K562 (cell line): ENCODE measurements around the gene CAPN2. TPM values are rescaled to one million over a fixed set of nuclear protein-coding genes. Genes with fewer than 3 reads are reported as not detected.

Experiments
- ATAC-seq: fragments of 200-7000 bp; cut with Tn5 transposase; 3 replicates; pipeline ENCODE4 v1.9.1; 2020; ENCODE audit warnings: moderate library complexity
- BruUV-seq: library from RNA; stranded (reverse); fragments of 400-500 nt; replicated peaks from 2 replicates; lab custom pipeline; 2021; lab: Mats Ljungman, UMichigan
- CTCF ChIA-PET: fragments of 300-600 bp; formaldehyde crosslinking; extraction: SDS; loops from one replicate; lab custom pipeline; 2021; ENCODE audit warnings: low intra/inter-chr PET ratio; lab: Yijun Ruan, JAX
- POLR2A ChIA-PET: fragments of 300-600, 350-650 bp; sonication (Branson Sonifier 250); formaldehyde crosslinking; extraction: SDS; loops from one replicate; lab custom pipeline; 2021; ENCODE audit warnings: antibody characterized with exemption, inconsistent platforms; lab: Yijun Ruan, JAX
- DNase-seq, 4 experiments: peaks; one replicate each; pipeline versions ENCODE4 v3.0.0 to v3.0.0-alpha.2; 2011 to 2018; ENCODE audit warnings: low spot score in 3 of 4, mixed read lengths in 3 of 4; ENCODE audit errors: extremely low read depth in 1 of 4
- FAIRE-seq: peaks from 2 replicates; lab custom pipeline; 2011; peaks lifted over from hg19 to GRCh38; lab: Jason Lieb, UNC
- H2AFZ ChIP-seq: 2 replicates; pipeline ENCODE4 v1.6.0; 2011; ENCODE audit warnings: low read depth, low read length, control low read depth, inconsistent platforms
- H3K27ac ChIP-seq: fragments of 200-600 bp; 3 replicates; pipeline ENCODE4 v1.8.0; 2011; ENCODE audit warnings: low read depth, mild to moderate bottlenecking, control low read depth, inconsistent platforms, low read length, moderate library complexity, mixed read lengths; ENCODE audit errors: extremely low read depth
- H3K27me3 ChIP-seq, 2 experiments: fragments of 300-600 bp in 1 of 2; 2 replicates in 1 of 2; 3 replicates in 1 of 2; pipeline versions ENCODE4 v1.6.0 to v1.8.0; 2011; ENCODE audit warnings: inconsistent platforms in 2 of 2, low read length in 2 of 2, mild to moderate bottlenecking in 1 of 2, mixed read lengths in 1 of 2, moderate library complexity in 1 of 2; ENCODE audit not compliant: control insufficient read depth in 2 of 2, insufficient read depth in 2 of 2
- H3K36me3 ChIP-seq: fragments of 300-600 bp; 3 replicates; pipeline ENCODE4 v1.8.0; 2011; ENCODE audit warnings: mild to moderate bottlenecking, low read length, inconsistent platforms; ENCODE audit not compliant: control insufficient read depth, insufficient read depth
- H3K4me1 ChIP-seq, 2 experiments: fragments of 200-600 bp in 1 of 2; replicated peaks in 1 of 2; 2 replicates in 1 of 2; 3 replicates in 1 of 2; pipeline versions ENCODE4 v1.5.1 to v1.8.0; 2011; ENCODE audit warnings: inconsistent platforms in 2 of 2, low read length in 2 of 2, mild to moderate bottlenecking in 1 of 2, mixed read lengths in 1 of 2, moderate library complexity in 1 of 2; ENCODE audit not compliant: control insufficient read depth in 2 of 2, insufficient read depth in 2 of 2
- H3K4me2 ChIP-seq: 2 replicates; pipeline ENCODE4 v1.6.1; 2011; ENCODE audit warnings: low read length, control low read depth, inconsistent platforms, mixed read lengths; ENCODE audit not compliant: insufficient read depth
- H3K4me3 ChIP-seq: fragments of 200-600 bp; sonication (generic), shearing (Covaris generic); 2 replicates; pipeline ENCODE4 v1.5.1; 2016; ENCODE audit warnings: control low read depth, inconsistent platforms
- H3K79me2 ChIP-seq: fragments of 200-600 bp; 3 replicates; pipeline ENCODE4 v1.8.0; 2011; ENCODE audit warnings: low read length, inconsistent platforms; ENCODE audit not compliant: control insufficient read depth, insufficient read depth
- H3K9ac ChIP-seq, 2 experiments: 2 replicates each; pipeline versions ENCODE4 v1.6.0 to v1.6.1; 2011; ENCODE audit warnings: low read depth in 2 of 2, low read length in 2 of 2, control low read depth in 1 of 2, inconsistent platforms in 1 of 2, mild to moderate bottlenecking in 1 of 2, mixed read lengths in 1 of 2; ENCODE audit not compliant: insufficient read depth in 1 of 2
- H3K9me1 ChIP-seq: one replicate; pipeline ENCODE4 v1.6.0; 2011; ENCODE audit warnings: inconsistent platforms, mild to moderate bottlenecking, low read length, moderate library complexity; ENCODE audit not compliant: control insufficient read depth, insufficient read depth
- H3K9me3 ChIP-seq: replicated peaks from 2 replicates; pipeline ENCODE4 v1.5.1; 2011; ENCODE audit warnings: low read depth, low read length, inconsistent platforms; ENCODE audit not compliant: control insufficient read depth, insufficient read depth
- H4K20me1 ChIP-seq: replicated peaks from 2 replicates; pipeline ENCODE4 v1.6.1; 2011; ENCODE audit warnings: low read length, inconsistent platforms, mixed read lengths; ENCODE audit not compliant: control insufficient read depth, insufficient read depth
- CTBP1 ChIP-seq: fragments of 450-650 bp; IDR thresholded peaks from 2 replicates; pipeline ENCODE4 v1.6.1; 2016; ENCODE audit warnings: borderline replicate concordance
- FOXJ2 ChIP-seq: fragments of 200-800 bp; sonication (Bioruptor generic); IDR thresholded peaks from 2 replicates; pipeline ENCODE4 v1.6.1; 2016; ENCODE audit warnings: missing genetic modification characterization, missing compliant biosample characterization
- NFIC ChIP-seq: fragments of 450-650 bp; IDR thresholded peaks from 2 replicates; pipeline ENCODE4 v1.6.1; 2017; ENCODE audit warnings: mild to moderate bottlenecking, inconsistent platforms
- PKNOX1 ChIP-seq: fragments of 450-650 bp; IDR thresholded peaks from 2 replicates; pipeline ENCODE4 v1.6.1; 2016
- TAF7 ChIP-seq: fragments of 450-650 bp; IDR thresholded peaks from 2 replicates; pipeline ENCODE4 v1.6.1; 2016; ENCODE audit warnings: missing genetic modification characterization, missing compliant biosample characterization
- WGBS: fragments of 100-300 bp; shearing (Covaris generic); methylation state at CpG from one replicate; pipeline ENCODE4 v1.1.6; 2016; ENCODE audit warnings: low coverage, mixed read lengths; ENCODE audit not compliant: insufficient coverage; ENCODE audit errors: missing lambda C conversion rate; 5-methylcytosine and 5-hydroxymethylcytosine counted together
- in situ Hi-C: fragments of 300-500 bp; cut with MboI; formaldehyde crosslinking; loops from 4 replicates; pipeline ENCODE4 v1.15.0; 2018; ENCODE audit warnings: inconsistent platforms, mixed read lengths
- intact Hi-C: fragments of 100-400 bp; cut with micrococcal nuclease; formaldehyde crosslinking; loops from 2 replicates; pipeline ENCODE4 v1.14.2; 2022
- polyA plus RNA-seq, 8 experiments: library from polyadenylated mRNA; depleted of rRNA in 4 of 8; stranded (reverse) in 5 of 8; unstranded in 3 of 8; fragments of >200 nt; fragmentation: Nextera tagmentation in 2 of 8; fragmentation: Illumina TruSeq in 1 of 8; extraction: Ambion mirVana in 2 of 8; extraction: Trizol in 1 of 8; gene quantifications; 2 replicates each; pipeline versions ENCODE4 v1.2.1 to v1.2.3, GENCODE V29; 2011 to 2014; ENCODE audit warnings: inconsistent platforms in 1 of 8, missing spikeins in 1 of 8
- total RNA-seq, 7 experiments: library from RNA; depleted of rRNA in 6 of 7; stranded (reverse); fragments of >200 nt in 6 of 7; fragmentation: Illumina TruSeq in 2 of 7; extraction: Trizol in 2 of 7; gene quantifications; 2 replicates each; pipeline versions ENCODE4 v1.2.1 to v1.2.3, GENCODE V29; 2011 to 2021; ENCODE audit warnings: low replicate concordance in 1 of 7
- TF ChIP-seq, protein P1 (sequence below): fragments of 450-650 bp; formaldehyde crosslinking; IDR thresholded peaks from 2 replicates; pipeline ENCODE4 v1.4.0; 2020; ENCODE audit warnings: mild to moderate bottlenecking, moderate library complexity

The CAPN2 gene
- total and polyA plus RNA-seq, 9 of the 15 experiments (the other 6 are each of a cell fraction or from before 2014, with no cell fraction given), result 24.6 to 157 (median 101) TPM

DNA sequence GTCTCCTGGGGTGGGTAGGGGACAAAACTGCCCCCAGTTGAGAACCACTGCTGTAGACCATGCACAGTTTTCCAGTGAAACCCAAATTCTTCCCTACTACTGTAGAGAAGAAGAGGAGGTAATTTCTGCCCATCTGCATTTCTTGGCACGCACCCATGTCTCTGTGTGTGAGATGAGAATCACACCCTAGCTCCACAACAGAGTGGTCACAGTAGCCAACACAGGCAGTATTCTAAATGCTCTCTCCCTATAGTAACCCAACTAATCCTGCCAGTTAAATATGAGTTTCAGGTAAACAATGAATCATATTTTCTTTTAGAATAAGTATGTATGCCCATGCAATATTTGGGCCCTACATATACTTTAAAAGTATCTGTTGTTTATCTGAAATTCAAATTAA lies 1.2 kb upstream of the CAPN2 start:
- H3K9me1 ChIP-seq, result no peaks in the 10 kb centered on the region
- intact Hi-C loops, result loop anchor here (1.0 kb wide), 1 partner anchor 38 kb away; no protein-coding TSS in a partner anchor
- TF ChIP-seq NFIC (peak; percentile 84), FOXJ2 (peak; percentile 61; the same call in 1 of the 2 replicates), CTBP1 (no peak)
- TF ChIP-seq, all 486 proteins: peak for 2
- H3K4me3 ChIP-seq, result no peak overlapping the region
- 0 out of 2 replicates have a peak overlapping the region, but pooled peaks have one; percentile 0 for H3K4me2 ChIP-seq
- no peaks in the 10 kb centered on the region for H3K27me3 ChIP-seq
- no peak overlapping the region; the same call in 1 of the 2 replicates for H2AFZ ChIP-seq
- no peaks in the 10 kb centered on the region for H3K9me3 ChIP-seq
- ATAC-seq (no peak), DNase-seq (peak in 2 of 4 experiments; percentile 54 to 72), FAIRE-seq (no peak)
- WGBS, result 17% methylated on average over 1 of the region's 1 CpG
- ChIA-PET POLR2A (interaction anchor here (1.2 to 1.5 kb wide), 3 partner anchors 9 to 10 kb away, joined by 5 to 11 read pairs (median 5); no protein-coding TSS in a partner anchor), CTCF (interaction anchor here (2.1 kb wide), 1 partner anchor 38 kb away, joined by 14 read pairs; no protein-coding TSS in a partner anchor)
- in situ Hi-C loops, result loop anchor here (25.0 kb wide), 1 partner anchor 201 kb away; no protein-coding TSS in a partner anchor
- H3K9ac ChIP-seq, result no peak overlapping the region
- H3K27ac ChIP-seq, result peak overlapping the region; percentile 19; the same call in 1 of the 3 replicates
- H4K20me1 ChIP-seq, result no peaks in the 10 kb centered on the region
- H3K4me1 ChIP-seq, result peaks cover 58 to 71% of the 10 kb centered on the region in 2 experiments
- BruUV-seq, result no TSS peak
- H3K79me2 ChIP-seq, result peaks cover 38% of the 10 kb centered on the region
- peaks cover 6% of the 10 kb centered on the region; the same call in 2 of the 3 replicates for H3K36me3 ChIP-seq

- ChIA-PET POLR2A (interaction anchor here (0.6 to 1.2 kb wide), 4 partner anchors 9 to 609 kb away, joined by 3 to 11 read pairs (median 4); no protein-coding TSS in a partner anchor), CTCF (interaction anchor here (2.1 kb wide), 1 partner anchor 37 kb away, joined by 14 read pairs; no protein-coding TSS in a partner anchor)
- H2AFZ ChIP-seq, result peak overlapping the region; percentile 92
- peaks cover 12% of the 10 kb centered on the region; the same call in 2 of the 3 replicates for H3K36me3 ChIP-seq
- H3K9ac ChIP-seq, result peak overlapping the region; percentile 87 to 98; a peak in 2 of 4 replicates
- DNase-seq (no peak), ATAC-seq (no peak), FAIRE-seq (no peak)
- H3K27me3 ChIP-seq, result no peaks in the 10 kb centered on the region
- H3K4me1 ChIP-seq, result peaks cover 57 to 71% of the 10 kb centered on the region in 2 experiments
- peak overlapping the region; percentile 89; the same call in 2 of the 3 replicates for H3K27ac ChIP-seq
- no peaks in the 10 kb centered on the region for H4K20me1 ChIP-seq
- BruUV-seq, result no TSS peak
- peaks cover 42% of the 10 kb centered on the region for H3K79me2 ChIP-seq
- no peaks in the 10 kb centered on the region for H3K9me1 ChIP-seq
- intact Hi-C loops (loop anchor here (1.0 kb wide), 1 partner anchor 38 kb away; no protein-coding TSS in a partner anchor), in situ Hi-C loops (loop anchor here (25.0 kb wide), 1 partner anchor 201 kb away; no protein-coding TSS in a partner anchor)
- no peaks in the 10 kb centered on the region for H3K9me3 ChIP-seq
- H3K4me2 ChIP-seq, result peak overlapping the region; percentile 88
- WGBS, result 81% methylated on average over 15 of the region's 15 CpGs
- peak overlapping the region; percentile 75 for H3K4me3 ChIP-seq
- TF ChIP-seq TAF7 (tag), result no peak
- TF ChIP-seq, protein P1, sequence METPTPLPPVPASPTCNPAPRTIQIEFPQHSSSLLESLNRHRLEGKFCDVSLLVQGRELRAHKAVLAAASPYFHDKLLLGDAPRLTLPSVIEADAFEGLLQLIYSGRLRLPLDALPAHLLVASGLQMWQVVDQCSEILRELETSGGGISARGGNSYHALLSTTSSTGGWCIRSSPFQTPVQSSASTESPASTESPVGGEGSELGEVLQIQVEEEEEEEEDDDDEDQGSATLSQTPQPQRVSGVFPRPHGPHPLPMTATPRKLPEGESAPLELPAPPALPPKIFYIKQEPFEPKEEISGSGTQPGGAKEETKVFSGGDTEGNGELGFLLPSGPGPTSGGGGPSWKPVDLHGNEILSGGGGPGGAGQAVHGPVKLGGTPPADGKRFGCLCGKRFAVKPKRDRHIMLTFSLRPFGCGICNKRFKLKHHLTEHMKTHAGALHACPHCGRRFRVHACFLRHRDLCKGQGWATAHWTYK, result no peak
- TF ChIP-seq PKNOX1, result 0 out of 2 replicates have a peak, but pooled peaks have one; percentile 5
These were observed 569 bp upstream of the CAPN2 start for GRCh38 chr1:223711747-223712193.
